HepG2 (cell line): ENCODE measurements around the gene PTPMT1. TPM values are rescaled to one million over a fixed set of nuclear protein-coding genes. Genes with fewer than 3 reads are reported as not detected.

ENCODE experiments used
- EEA1 ChIP-seq: sonication (generic); formaldehyde crosslinking; IDR thresholded peaks from 2 replicates; pipeline ENCODE4 v1.5.1; 2020; ENCODE audit warnings: mild to moderate bottlenecking, missing genetic modification reagents, borderline replicate concordance
- ELF3 ChIP-seq: IDR thresholded peaks from 2 replicates; pipeline ENCODE4 v1.6.1; 2016; ENCODE audit warnings: missing genetic modification reagents, missing compliant biosample characterization
- ETV5 ChIP-seq: IDR thresholded peaks from 2 replicates; pipeline ENCODE4 v1.6.1; 2018; ENCODE audit warnings: missing biosample characterization, missing genetic modification reagents, inconsistent platforms, borderline replicate concordance
- NFKB2 ChIP-seq: sonication (generic); formaldehyde crosslinking; IDR thresholded peaks from 2 replicates; pipeline ENCODE4 v1.4.0; 2020; ENCODE audit warnings: missing genetic modification reagents, borderline replicate concordance
- RARG ChIP-seq: sonication (generic); formaldehyde crosslinking; IDR thresholded peaks from 2 replicates; pipeline ENCODE4 v1.4.0; 2020; ENCODE audit warnings: low read depth, mild to moderate bottlenecking, missing genetic modification reagents
- RBFOX2 ChIP-seq: fragments of 200-400 bp; formaldehyde crosslinking; IDR thresholded peaks from 2 replicates; pipeline ENCODE4 v1.6.1; 2017; ENCODE audit warnings: low read depth, mild to moderate bottlenecking, low read length
- SP140L ChIP-seq: sonication (generic); formaldehyde crosslinking; IDR thresholded peaks from 2 replicates; pipeline ENCODE4 v1.4.0; 2020; ENCODE audit warnings: missing genetic modification reagents, borderline replicate concordance
- TSC22D2 ChIP-seq: sonication (generic); formaldehyde crosslinking; IDR thresholded peaks from 2 replicates; pipeline ENCODE4 v1.5.1; 2020; ENCODE audit warnings: missing genetic modification reagents, mild to moderate bottlenecking, borderline replicate concordance
- ZKSCAN8 ChIP-seq: IDR thresholded peaks from 2 replicates; pipeline ENCODE4 v1.6.1; 2016; ENCODE audit warnings: borderline replicate concordance, missing genetic modification reagents, missing compliant biosample characterization
- ZNF337 ChIP-seq: sonication (generic); formaldehyde crosslinking; IDR thresholded peaks from 2 replicates; pipeline ENCODE4 v1.5.1; 2020; ENCODE audit warnings: missing genetic modification reagents, low read depth, mild to moderate bottlenecking, borderline replicate concordance
- ZNF33A ChIP-seq: sonication (generic); formaldehyde crosslinking; IDR thresholded peaks from 2 replicates; pipeline ENCODE4 v1.5.1; 2020; ENCODE audit warnings: missing genetic modification reagents, mild to moderate bottlenecking, moderate library complexity, borderline replicate concordance
- polyA plus RNA-seq, 8 experiments: library from polyadenylated mRNA; depleted of rRNA in 3 of 8; stranded (reverse) in 7 of 8; unstranded in 1 of 8; fragments of >200 nt; fragmentation: Illumina TruSeq in 4 of 8; extraction: Trizol in 4 of 8; gene quantifications; 2 replicates each; pipeline versions ENCODE4 v1.2.1 to v1.2.3, GENCODE V29; 2011 to 2016; ENCODE audit warnings: low read depth in 4 of 8, missing spikeins in 1 of 8, mixed read lengths in 1 of 8; ENCODE audit not compliant: insufficient read depth in 1 of 8
- total RNA-seq, 5 experiments: library from RNA; depleted of rRNA; stranded (reverse); fragments of >200 nt; fragmentation: Illumina TruSeq; extraction: Trizol; gene quantifications; 2 replicates each; pipeline ENCODE4 v1.2.3, GENCODE V29; 2016; ENCODE audit warnings: low read depth in 1 of 5
- TF ChIP-seq, protein P1 (sequence below): sonication (generic); formaldehyde crosslinking; IDR thresholded peaks from 2 replicates; pipeline ENCODE4 v1.4.0; 2020; ENCODE audit warnings: missing genetic modification reagents, borderline replicate concordance
- TF ChIP-seq, protein P2 (sequence below): sonication (generic); formaldehyde crosslinking; IDR thresholded peaks from 2 replicates; pipeline ENCODE4 v1.4.0; 2020; ENCODE audit warnings: missing genetic modification reagents
- TF ChIP-seq, protein P3 (sequence below): sonication (generic); formaldehyde crosslinking; IDR thresholded peaks from 2 replicates; pipeline ENCODE4 v1.9.0; 2021; ENCODE audit warnings: missing genetic modification reagents, mild to moderate bottlenecking, borderline replicate concordance
- TF ChIP-seq, protein P4 (sequence below): sonication (generic); formaldehyde crosslinking; IDR thresholded peaks from 2 replicates; pipeline ENCODE4 v1.4.0; 2020; ENCODE audit warnings: mild to moderate bottlenecking, missing genetic modification reagents
- TF ChIP-seq, protein P5 (sequence below): sonication (generic); formaldehyde crosslinking; IDR thresholded peaks from 2 replicates; pipeline ENCODE4 v1.4.0; 2020; ENCODE audit warnings: missing genetic modification reagents
- TF ChIP-seq, protein P6 (sequence below): sonication (generic); formaldehyde crosslinking; IDR thresholded peaks from 2 replicates; pipeline ENCODE4 v1.9.0; 2021; ENCODE audit warnings: missing genetic modification reagents, borderline replicate concordance

PTPMT1 gene
- total and polyA plus RNA-seq, 2 of the 13 experiments (the other 11 are each of a cell fraction or from before 2014, with no cell fraction given) = 55.6 to 129 TPM

DNA sequence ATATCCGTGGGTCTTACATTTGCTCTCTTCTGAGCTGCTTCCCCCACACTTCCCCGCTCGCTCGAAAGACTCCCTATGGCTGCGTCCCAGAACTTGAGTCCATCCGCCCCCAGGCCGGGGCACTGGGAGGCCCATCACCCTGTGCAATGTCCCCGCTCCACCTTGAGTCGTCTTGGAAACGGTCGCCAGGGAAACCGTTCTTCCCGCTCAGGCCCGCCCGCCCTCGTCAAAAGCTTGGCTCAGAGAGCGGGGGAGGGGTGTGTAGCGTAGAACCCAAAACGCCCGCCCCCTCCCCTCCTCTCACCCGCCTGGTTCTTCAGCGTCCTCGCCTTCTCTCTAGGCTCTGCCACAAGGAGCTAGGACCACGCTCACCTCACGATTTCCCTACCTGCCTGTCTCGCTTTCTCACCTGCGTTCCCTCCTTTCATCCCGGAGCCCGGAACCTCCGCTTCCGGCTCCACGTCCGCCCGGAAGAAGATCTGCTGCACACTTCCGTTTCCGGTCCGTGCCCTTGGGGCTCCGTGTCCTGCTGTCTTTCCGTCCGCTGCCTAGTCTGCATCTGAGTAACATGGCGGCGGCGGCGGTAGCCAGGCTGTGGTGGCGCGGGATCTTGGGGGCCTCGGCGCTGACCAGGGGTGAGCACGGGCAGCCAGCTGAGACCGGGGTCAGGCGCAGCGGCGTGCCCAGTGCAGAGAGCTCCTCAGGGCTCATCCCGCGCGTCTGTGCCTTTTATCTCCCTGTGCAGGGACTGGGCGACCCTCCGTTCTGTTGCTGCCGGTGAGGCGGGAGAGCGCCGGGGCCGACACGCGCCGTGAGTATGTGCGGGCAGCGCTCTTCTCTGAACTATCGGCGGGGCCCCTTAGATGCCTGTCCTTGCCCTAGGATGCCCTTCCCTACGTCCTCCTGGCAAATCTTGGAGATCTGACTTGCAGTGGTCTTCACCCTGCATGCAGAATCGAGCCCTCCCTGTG lies 13.4 kb downstream of the PTPMT1 start, which contains the start of the genes KBTBD4 and NDUFS3 (continued):
- TF ChIP-seq, protein P1, sequence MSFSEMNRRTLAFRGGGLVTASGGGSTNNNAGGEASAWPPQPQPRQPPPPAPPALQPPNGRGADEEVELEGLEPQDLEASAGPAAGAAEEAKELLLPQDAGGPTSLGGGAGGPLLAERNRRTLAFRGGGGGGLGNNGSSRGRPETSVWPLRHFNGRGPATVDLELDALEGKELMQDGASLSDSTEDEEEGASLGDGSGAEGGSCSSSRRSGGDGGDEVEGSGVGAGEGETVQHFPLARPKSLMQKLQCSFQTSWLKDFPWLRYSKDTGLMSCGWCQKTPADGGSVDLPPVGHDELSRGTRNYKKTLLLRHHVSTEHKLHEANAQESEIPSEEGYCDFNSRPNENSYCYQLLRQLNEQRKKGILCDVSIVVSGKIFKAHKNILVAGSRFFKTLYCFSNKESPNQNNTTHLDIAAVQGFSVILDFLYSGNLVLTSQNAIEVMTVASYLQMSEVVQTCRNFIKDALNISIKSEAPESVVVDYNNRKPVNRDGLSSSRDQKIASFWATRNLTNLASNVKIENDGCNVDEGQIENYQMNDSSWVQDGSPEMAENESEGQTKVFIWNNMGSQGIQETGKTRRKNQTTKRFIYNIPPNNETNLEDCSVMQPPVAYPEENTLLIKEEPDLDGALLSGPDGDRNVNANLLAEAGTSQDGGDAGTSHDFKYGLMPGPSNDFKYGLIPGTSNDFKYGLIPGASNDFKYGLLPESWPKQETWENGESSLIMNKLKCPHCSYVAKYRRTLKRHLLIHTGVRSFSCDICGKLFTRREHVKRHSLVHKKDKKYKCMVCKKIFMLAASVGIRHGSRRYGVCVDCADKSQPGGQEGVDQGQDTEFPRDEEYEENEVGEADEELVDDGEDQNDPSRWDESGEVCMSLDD = no peak; the same call in 1 of the 2 replicates
- TF ChIP-seq, protein P2, sequence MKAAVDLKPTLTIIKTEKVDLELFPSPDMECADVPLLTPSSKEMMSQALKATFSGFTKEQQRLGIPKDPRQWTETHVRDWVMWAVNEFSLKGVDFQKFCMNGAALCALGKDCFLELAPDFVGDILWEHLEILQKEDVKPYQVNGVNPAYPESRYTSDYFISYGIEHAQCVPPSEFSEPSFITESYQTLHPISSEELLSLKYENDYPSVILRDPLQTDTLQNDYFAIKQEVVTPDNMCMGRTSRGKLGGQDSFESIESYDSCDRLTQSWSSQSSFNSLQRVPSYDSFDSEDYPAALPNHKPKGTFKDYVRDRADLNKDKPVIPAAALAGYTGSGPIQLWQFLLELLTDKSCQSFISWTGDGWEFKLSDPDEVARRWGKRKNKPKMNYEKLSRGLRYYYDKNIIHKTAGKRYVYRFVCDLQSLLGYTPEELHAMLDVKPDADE (CRISPR knock-in tag) = no peak
- peak; percentile 76; the same call in 1 of the 2 replicates for TF ChIP-seq NFKB2
- TF ChIP-seq, protein P3, sequence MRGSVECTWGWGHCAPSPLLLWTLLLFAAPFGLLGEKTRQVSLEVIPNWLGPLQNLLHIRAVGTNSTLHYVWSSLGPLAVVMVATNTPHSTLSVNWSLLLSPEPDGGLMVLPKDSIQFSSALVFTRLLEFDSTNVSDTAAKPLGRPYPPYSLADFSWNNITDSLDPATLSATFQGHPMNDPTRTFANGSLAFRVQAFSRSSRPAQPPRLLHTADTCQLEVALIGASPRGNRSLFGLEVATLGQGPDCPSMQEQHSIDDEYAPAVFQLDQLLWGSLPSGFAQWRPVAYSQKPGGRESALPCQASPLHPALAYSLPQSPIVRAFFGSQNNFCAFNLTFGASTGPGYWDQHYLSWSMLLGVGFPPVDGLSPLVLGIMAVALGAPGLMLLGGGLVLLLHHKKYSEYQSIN = no peak
- TF ChIP-seq, protein P4, sequence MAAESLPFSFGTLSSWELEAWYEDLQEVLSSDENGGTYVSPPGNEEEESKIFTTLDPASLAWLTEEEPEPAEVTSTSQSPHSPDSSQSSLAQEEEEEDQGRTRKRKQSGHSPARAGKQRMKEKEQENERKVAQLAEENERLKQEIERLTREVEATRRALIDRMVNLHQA = no peak
- TF ChIP-seq ELF3 = peak; percentile 88
- peak; percentile 91; the same call in 1 of the 2 replicates for TF ChIP-seq SP140L (CRISPR knock-in tag)
- TF ChIP-seq RBFOX2 = peak; percentile 94
- TF ChIP-seq RARG (CRISPR knock-in tag) = peak; percentile 93; the same call in 1 of the 2 replicates
- TF ChIP-seq TSC22D2 (CRISPR knock-in tag) = peak; percentile 92; the same call in 1 of the 2 replicates
- peak; percentile 82 for TF ChIP-seq ZKSCAN8 (CRISPR knock-in tag)
- TF ChIP-seq ETV5 (CRISPR knock-in tag) = peak; percentile 95
- TF ChIP-seq, protein P5, sequence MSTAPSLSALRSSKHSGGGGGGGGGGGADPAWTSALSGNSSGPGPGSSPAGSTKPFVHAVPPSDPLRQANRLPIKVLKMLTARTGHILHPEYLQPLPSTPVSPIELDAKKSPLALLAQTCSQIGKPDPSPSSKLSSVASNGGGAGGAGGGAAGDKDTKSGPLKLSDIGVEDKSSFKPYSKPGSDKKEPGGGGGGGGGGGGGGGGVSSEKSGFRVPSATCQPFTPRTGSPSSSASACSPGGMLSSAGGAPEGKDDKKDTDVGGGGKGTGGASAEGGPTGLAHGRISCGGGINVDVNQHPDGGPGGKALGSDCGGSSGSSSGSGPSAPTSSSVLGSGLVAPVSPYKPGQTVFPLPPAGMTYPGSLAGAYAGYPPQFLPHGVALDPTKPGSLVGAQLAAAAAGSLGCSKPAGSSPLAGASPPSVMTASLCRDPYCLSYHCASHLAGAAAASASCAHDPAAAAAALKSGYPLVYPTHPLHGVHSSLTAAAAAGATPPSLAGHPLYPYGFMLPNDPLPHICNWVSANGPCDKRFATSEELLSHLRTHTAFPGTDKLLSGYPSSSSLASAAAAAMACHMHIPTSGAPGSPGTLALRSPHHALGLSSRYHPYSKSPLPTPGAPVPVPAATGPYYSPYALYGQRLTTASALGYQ (CRISPR knock-in tag) = peak; percentile 80; the same call in 1 of the 2 replicates
- TF ChIP-seq, protein P6, sequence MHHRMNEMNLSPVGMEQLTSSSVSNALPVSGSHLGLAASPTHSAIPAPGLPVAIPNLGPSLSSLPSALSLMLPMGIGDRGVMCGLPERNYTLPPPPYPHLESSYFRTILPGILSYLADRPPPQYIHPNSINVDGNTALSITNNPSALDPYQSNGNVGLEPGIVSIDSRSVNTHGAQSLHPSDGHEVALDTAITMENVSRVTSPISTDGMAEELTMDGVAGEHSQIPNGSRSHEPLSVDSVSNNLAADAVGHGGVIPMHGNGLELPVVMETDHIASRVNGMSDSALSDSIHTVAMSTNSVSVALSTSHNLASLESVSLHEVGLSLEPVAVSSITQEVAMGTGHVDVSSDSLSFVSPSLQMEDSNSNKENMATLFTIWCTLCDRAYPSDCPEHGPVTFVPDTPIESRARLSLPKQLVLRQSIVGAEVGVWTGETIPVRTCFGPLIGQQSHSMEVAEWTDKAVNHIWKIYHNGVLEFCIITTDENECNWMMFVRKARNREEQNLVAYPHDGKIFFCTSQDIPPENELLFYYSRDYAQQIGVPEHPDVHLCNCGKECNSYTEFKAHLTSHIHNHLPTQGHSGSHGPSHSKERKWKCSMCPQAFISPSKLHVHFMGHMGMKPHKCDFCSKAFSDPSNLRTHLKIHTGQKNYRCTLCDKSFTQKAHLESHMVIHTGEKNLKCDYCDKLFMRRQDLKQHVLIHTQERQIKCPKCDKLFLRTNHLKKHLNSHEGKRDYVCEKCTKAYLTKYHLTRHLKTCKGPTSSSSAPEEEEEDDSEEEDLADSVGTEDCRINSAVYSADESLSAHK (CRISPR knock-in tag) = no peak
- TF ChIP-seq ZNF337 (CRISPR knock-in tag) = no peak
- no peak for TF ChIP-seq ZNF33A
- TF ChIP-seq EEA1 (CRISPR knock-in tag) = peak; percentile 65; the same call in 1 of the 2 replicates
